Measurements from ENCODE around the gene ZNF585A. TPM values are rescaled to one million over a fixed set of nuclear protein-coding genes. Genes with fewer than 3 reads are reported as not detected.
"Not testable (repeated sequence)": the region's sequence is repeated elsewhere in the genome, so short reads cannot be mapped to it uniquely, and the experiment has no call there.

Gene ZNF585A
- total and polyA plus RNA-seq, 2 of the 4 experiments (the other 2 are of a cell fraction): 6.2 to 9.5 TPM

DNA sequence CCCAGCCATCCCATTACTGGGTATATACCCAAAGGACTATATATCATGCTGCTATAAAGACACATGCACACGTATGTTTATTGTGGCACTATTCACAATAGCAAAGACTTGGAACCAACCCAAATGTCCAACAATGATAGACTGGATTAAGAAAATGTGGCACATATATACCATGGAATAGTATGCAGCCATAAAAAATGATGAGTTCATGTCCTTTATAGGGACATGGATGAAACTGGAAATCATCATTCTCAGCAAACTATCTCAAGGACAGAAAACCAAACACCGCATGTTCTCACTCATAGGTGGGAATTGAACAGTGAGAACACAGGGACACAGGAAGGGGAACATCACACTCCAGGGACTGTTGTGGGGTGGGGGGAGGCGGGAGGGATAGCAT is 50.4 kb downstream of the ZNF585A start:
- H3K4me3 ChIP-seq (ENCODE audit: insufficient read depth, low read depth, low read length); H3K23ac ChIP-seq (ENCODE audit: low read depth, low read length); H4K5ac ChIP-seq (ENCODE audit: low read depth, low read length); H4K91ac ChIP-seq (ENCODE audit: insufficient read depth, low read depth, low read length); H2AFZ ChIP-seq (replicated peaks; ENCODE audit: low read length, poor library complexity); H2BK5ac ChIP-seq (ENCODE audit: low read depth, low read length, poor library complexity, severe bottlenecking); H3K56ac ChIP-seq (ENCODE audit: extremely low read depth, insufficient read depth, low read length); H2AK9ac ChIP-seq (replicated peaks; ENCODE audit: low read depth, low read length, poor library complexity); H3K18ac ChIP-seq (ENCODE audit: low read depth, low read length); H2BK20ac ChIP-seq (ENCODE audit: low read depth, low read length); in situ Hi-C loops (cut with MboI; ENCODE audit: low sequenced_read_pairs); H2BK120ac ChIP-seq (ENCODE audit: low read depth, low read length); H3K4ac ChIP-seq (ENCODE audit: low read depth, low read length); DNase-seq; H3K4me1 ChIP-seq (ENCODE audit: control insufficient read depth, insufficient read depth, low read length); H3K9me1 ChIP-seq (ENCODE audit: insufficient read depth, low read length); intact Hi-C loops (cut with micrococcal nuclease); H3K27me3 ChIP-seq (ENCODE audit: control insufficient read depth, insufficient read depth, low read length); dilution Hi-C loops (cut with HindIII; ENCODE audit: low sequenced_read_pairs, unreplicated experiment); H2AK5ac ChIP-seq (ENCODE audit: low read depth, low read length); H3K9ac ChIP-seq (ENCODE audit: low read depth, low read length); H3K27ac ChIP-seq (ENCODE audit: insufficient read depth, low read length); BruUV-seq (replicated peaks); H3K36me3 ChIP-seq (ENCODE audit: control insufficient read depth, insufficient read depth, low read length); H3K14ac ChIP-seq (replicated peaks; ENCODE audit: low read depth, low read length); H2BK15ac ChIP-seq (ENCODE audit: low read depth, low read length); H4K20me1 ChIP-seq (ENCODE audit: insufficient read depth, low read length); H3K79me1 ChIP-seq (ENCODE audit: low read depth in 1 of 2, low read length in 2 of 2); H3K4me2 ChIP-seq (ENCODE audit: low read depth, low read length); POLR2A ChIA-PET (ENCODE audit: unreplicated experiment); H4K8ac ChIP-seq (ENCODE audit: low read depth in 2 of 2, low read length in 2 of 2); ATAC-seq (ENCODE audit: low read depth): not testable (repeated sequence)
- no CpG with 5 or more reads among the region's 3 CpGs for WGBS, 2 experiments (ENCODE audit: extremely low coverage in 2 of 2, insufficient read length in 1 of 2)
- H3K9me3 ChIP-seq (ENCODE audit: control insufficient read depth, insufficient read depth, low read length): peaks cover 34% of the 10 kb centered on the region
- CTCF ChIA-PET: interaction anchor here (0.6 kb wide), 1 partner anchor 281 kb away, joined by 3 read pairs; no protein-coding TSS in a partner anchor
